Stomach (tissue), 4 donors: ENCODE measurements around the gene BOD1L1.

Source experiments
- POLR2A ChIP-seq, 4 donors: fragments of 450-650 bp; IDR thresholded peaks; one replicate each; pipeline ENCODE4 v1.6.1; 2016; ENCODE audit warnings: antibody characterized with exemption in 4 of 4, control low read depth in 2 of 4, mild to moderate bottlenecking in 1 of 4, moderate library complexity in 1 of 4
- POLR2AphosphoS5 ChIP-seq, 3 donors: sonication (generic); formaldehyde crosslinking; IDR thresholded peaks; one replicate each; pipeline ENCODE4 v1.6.1; 2016; ENCODE audit warnings: antibody characterized with exemption in 3 of 3
- TF ChIP-seq, protein P1 (sequence below), 7 experiments: fragments of 450-650 bp in 4 of 7; fragments of 200-600 bp in 3 of 7; sonication (generic) in 3 of 7; IDR thresholded peaks; one replicate each; pipeline ENCODE4 v1.5.1; 2016 to 2019; ENCODE audit warnings: antibody characterized with exemption in 7 of 7, control low read depth in 2 of 7, mild to moderate bottlenecking in 1 of 7

DNA sequence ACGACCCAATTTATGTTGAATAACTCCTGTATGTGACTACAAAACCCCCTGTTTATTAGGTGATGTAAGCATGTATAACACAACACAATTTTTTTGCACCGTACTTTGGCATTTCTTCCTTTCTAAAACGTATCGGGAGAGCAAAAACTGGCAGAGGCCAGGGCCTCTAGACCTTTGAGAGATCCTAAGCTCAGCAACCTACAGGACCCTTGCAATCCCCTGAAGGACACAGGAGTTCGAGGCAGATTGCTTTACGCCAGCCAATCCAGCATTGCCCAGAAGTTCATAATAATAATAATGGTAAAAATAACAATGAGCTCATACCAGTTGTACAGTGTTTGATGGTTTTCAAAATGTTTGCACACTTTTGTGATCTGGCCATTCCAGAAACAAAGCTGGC, 90.9 kb downstream of the BOD1L1 start:
- TF ChIP-seq, protein P1, sequence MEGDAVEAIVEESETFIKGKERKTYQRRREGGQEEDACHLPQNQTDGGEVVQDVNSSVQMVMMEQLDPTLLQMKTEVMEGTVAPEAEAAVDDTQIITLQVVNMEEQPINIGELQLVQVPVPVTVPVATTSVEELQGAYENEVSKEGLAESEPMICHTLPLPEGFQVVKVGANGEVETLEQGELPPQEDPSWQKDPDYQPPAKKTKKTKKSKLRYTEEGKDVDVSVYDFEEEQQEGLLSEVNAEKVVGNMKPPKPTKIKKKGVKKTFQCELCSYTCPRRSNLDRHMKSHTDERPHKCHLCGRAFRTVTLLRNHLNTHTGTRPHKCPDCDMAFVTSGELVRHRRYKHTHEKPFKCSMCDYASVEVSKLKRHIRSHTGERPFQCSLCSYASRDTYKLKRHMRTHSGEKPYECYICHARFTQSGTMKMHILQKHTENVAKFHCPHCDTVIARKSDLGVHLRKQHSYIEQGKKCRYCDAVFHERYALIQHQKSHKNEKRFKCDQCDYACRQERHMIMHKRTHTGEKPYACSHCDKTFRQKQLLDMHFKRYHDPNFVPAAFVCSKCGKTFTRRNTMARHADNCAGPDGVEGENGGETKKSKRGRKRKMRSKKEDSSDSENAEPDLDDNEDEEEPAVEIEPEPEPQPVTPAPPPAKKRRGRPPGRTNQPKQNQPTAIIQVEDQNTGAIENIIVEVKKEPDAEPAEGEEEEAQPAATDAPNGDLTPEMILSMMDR (IDR thresholded peaks at IDR 0.05): no peak
- TF ChIP-seq POLR2A (IDR thresholded peaks at IDR 0.05) (no peak), POLR2AphosphoS5 (IDR thresholded peaks at IDR 0.05) (no peak)
